GM19043 (cell line): Measurements from ENCODE around the gene NXPE3.

Experiments
- ATAC-seq: cut with Tn5 transposase; IDR thresholded peaks from one replicate; pipeline ENCODE4 v1.9.1; 2021; ENCODE audit warnings: low read depth; ENCODE audit not compliant: unreplicated experiment

NXPE3 gene

GRCh38 chr3:101827211-101828174, 48.5 kb downstream of the NXPE3 start:
- peak; percentile 80 for ATAC-seq

- ATAC-seq: no peak
Observed at GRCh38 chr3:101828276-101828675, 49.3 kb downstream of the NXPE3 start.

GRCh38 chr3:101828691-101829436, 49.9 kb downstream of the NXPE3 start:
- ATAC-seq: peak; percentile 41

GRCh38 chr3:101829437-101829830, 50.4 kb downstream of the NXPE3 start:
- no peak for ATAC-seq

- ATAC-seq: no peak
Observed at GRCh38 chr3:101829874-101830273, 50.9 kb downstream of the NXPE3 start.

- no peak for ATAC-seq
Observed at GRCh38 chr3:101833446-101833974, 54.5 kb downstream of the NXPE3 start.

GRCh38 chr3:101835676-101836075, 56.7 kb downstream of the NXPE3 start:
- ATAC-seq: no peak

- ATAC-seq: no peak
Observed at GRCh38 chr3:101836160-101836559, 57.1 kb downstream of the NXPE3 start.

GRCh38 chr3:101836652-101837598, 57.9 kb downstream of the NXPE3 start:
- ATAC-seq: no peak

- no peak for ATAC-seq
Observed at GRCh38 chr3:101838691-101839090, 59.7 kb downstream of the NXPE3 start.

GRCh38 chr3:101840066-101840465, 61.1 kb downstream of the NXPE3 start:
- ATAC-seq: no peak

- ATAC-seq: no peak
Observed at GRCh38 chr3:101842245-101842934, 63.4 kb downstream of the NXPE3 start.

GRCh38 chr3:101842935-101843330, 63.9 kb downstream of the NXPE3 start:
- ATAC-seq: no peak

GRCh38 chr3:101845425-101845824, 66.4 kb downstream of the NXPE3 start:
- no peak for ATAC-seq

- no peak for ATAC-seq
Observed at GRCh38 chr3:101846709-101847108, 67.7 kb downstream of the NXPE3 start.

- ATAC-seq: no peak
Observed at GRCh38 chr3:101847328-101847727, 68.3 kb downstream of the NXPE3 start.

- ATAC-seq: no peak
Observed at GRCh38 chr3:101848326-101848725, 69.3 kb downstream of the NXPE3 start.

GRCh38 chr3:101848754-101849713, 70.0 kb downstream of the NXPE3 start, which contains the start of gene NFKBIZ:
TSS of gene NFKBIZ (plus strand) at chr3:101849514. CDS start at chr3:101849629, 115 bp downstream.
- peak; percentile 64 for ATAC-seq
